H1 (cell line): Measurements from ENCODE around the gene PLXNB2.

Source experiments
- CEBPB ChIP-seq: IDR thresholded peaks from 2 replicates; pipeline ENCODE4 v1.6.1; 2012; ENCODE audit warnings: low read depth, low read length
- CREB1 ChIP-seq: IDR thresholded peaks from 2 replicates; pipeline ENCODE4 v1.6.1; 2012; ENCODE audit warnings: inconsistent platforms
- POLR2A ChIP-seq, 2 experiments: IDR thresholded peaks; 1 replicate in 1 of 2; 2 replicates in 1 of 2; pipeline ENCODE4 v1.6.1; 2011; ENCODE audit warnings: low read depth in 2 of 2, low read length in 2 of 2, mild to moderate bottlenecking in 2 of 2; ENCODE audit errors: control extremely low read depth in 1 of 2
- POLR2AphosphoS5 ChIP-seq: IDR thresholded peaks from 2 replicates; pipeline ENCODE4 v1.6.1; 2011; ENCODE audit warnings: low read depth, low read length
- RAD21 ChIP-seq, 2 experiments: IDR thresholded peaks in 1 of 2; conservative IDR thresholded peaks in 1 of 2; 2 replicates each; pipeline ENCODE4 v1.6.1; 2011; ENCODE audit warnings: low read depth in 2 of 2, low read length in 2 of 2, improper control_type of control experiment in 1 of 2, inconsistent platforms in 1 of 2, mild to moderate bottlenecking in 1 of 2, moderate library complexity in 1 of 2
- RNF2 ChIP-seq: fragments of 200-900, 300-1000 bp; sonication (generic); IDR thresholded peaks from 2 replicates; pipeline ENCODE4 v1.7.1; 2016; ENCODE audit warnings: borderline replicate concordance, low read depth, mild to moderate bottlenecking, antibody characterized with exemption, low read length; ENCODE audit not compliant: poor library complexity, severe bottlenecking; ENCODE audit errors: missing control alignments
- SIN3A ChIP-seq, 2 experiments: IDR thresholded peaks in 1 of 2; conservative IDR thresholded peaks in 1 of 2; 2 replicates each; pipeline ENCODE4 v1.6.1; 2011 to 2012; ENCODE audit warnings: low read length in 2 of 2, improper control_type of control experiment in 1 of 2, low read depth in 1 of 2, mild to moderate bottlenecking in 1 of 2
- SP4 ChIP-seq: IDR thresholded peaks from 2 replicates; pipeline ENCODE4 v1.6.1; 2012; ENCODE audit warnings: low read length, inconsistent platforms
- TF ChIP-seq, protein P1 (sequence below), 3 experiments: IDR thresholded peaks; 1 replicate in 2 of 3; 2 replicates in 1 of 3; pipeline versions ENCODE4 v1.5.1 to v1.6.1; 2011; ENCODE audit warnings: low read length in 3 of 3, mild to moderate bottlenecking in 3 of 3, inconsistent platforms in 2 of 3, low read depth in 1 of 3, moderate library complexity in 1 of 3; ENCODE audit not compliant: insufficient read depth in 1 of 3; ENCODE audit errors: control extremely low read depth in 1 of 3
- TF ChIP-seq, protein P2 (sequence below): fragments of 300-600 bp; sonication (generic); IDR thresholded peaks from 2 replicates; pipeline ENCODE4 v1.7.1; 2012; ENCODE audit warnings: low read length, moderate library complexity, mild to moderate bottlenecking, inconsistent platforms; ENCODE audit not compliant: insufficient replicate concordance

DNA sequence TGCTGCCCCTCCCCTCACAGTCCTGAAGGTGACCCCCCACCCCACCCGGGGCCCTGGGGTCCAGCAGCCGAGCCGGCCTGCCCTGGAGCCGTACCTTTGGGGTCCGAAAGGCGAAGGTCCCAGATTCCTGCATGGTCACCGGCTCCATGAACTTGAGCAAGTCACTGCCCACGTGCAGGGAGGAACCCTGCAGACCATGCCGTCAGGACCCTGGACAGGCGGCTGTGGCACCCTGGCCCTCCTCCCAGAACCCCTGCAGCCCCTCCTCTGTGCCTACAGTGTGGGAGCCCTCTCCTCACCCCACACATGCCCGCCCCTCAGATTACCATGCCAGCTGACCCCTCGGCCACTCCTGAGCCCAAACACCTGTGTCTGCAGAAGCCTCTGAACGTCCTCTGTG lies 23.0 kb downstream of the PLXNB2 start:
- TF ChIP-seq CREB1 (no peak), POLR2AphosphoS5 (no peak; the same call in 1 of the 2 replicates), CEBPB (no peak), SIN3A (conservative IDR thresholded peaks at IDR 0.05 in 1 of 2, IDR thresholded peaks at IDR 0.05 in 1 of 2; ENCODE audit: low read depth in 1 of 2, low read length in 2 of 2) (no peak), SP4 (no peak), RAD21 (IDR thresholded peaks at IDR 0.05 in 1 of 2, conservative IDR thresholded peaks at IDR 0.05 in 1 of 2; ENCODE audit: low read depth in 2 of 2, low read length in 2 of 2) (no peak), POLR2A (IDR thresholded peaks at IDR 0.05; ENCODE audit: control extremely low read depth in 1 of 2, low read depth in 2 of 2, low read length in 2 of 2) (no peak), RNF2 (no peak)
- TF ChIP-seq, protein P1, sequence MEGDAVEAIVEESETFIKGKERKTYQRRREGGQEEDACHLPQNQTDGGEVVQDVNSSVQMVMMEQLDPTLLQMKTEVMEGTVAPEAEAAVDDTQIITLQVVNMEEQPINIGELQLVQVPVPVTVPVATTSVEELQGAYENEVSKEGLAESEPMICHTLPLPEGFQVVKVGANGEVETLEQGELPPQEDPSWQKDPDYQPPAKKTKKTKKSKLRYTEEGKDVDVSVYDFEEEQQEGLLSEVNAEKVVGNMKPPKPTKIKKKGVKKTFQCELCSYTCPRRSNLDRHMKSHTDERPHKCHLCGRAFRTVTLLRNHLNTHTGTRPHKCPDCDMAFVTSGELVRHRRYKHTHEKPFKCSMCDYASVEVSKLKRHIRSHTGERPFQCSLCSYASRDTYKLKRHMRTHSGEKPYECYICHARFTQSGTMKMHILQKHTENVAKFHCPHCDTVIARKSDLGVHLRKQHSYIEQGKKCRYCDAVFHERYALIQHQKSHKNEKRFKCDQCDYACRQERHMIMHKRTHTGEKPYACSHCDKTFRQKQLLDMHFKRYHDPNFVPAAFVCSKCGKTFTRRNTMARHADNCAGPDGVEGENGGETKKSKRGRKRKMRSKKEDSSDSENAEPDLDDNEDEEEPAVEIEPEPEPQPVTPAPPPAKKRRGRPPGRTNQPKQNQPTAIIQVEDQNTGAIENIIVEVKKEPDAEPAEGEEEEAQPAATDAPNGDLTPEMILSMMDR (IDR thresholded peaks at IDR 0.05; ENCODE audit: control extremely low read depth in 1 of 3, insufficient read depth in 1 of 3, low read depth in 1 of 3, low read length in 3 of 3), result no peak
- TF ChIP-seq, protein P2, sequence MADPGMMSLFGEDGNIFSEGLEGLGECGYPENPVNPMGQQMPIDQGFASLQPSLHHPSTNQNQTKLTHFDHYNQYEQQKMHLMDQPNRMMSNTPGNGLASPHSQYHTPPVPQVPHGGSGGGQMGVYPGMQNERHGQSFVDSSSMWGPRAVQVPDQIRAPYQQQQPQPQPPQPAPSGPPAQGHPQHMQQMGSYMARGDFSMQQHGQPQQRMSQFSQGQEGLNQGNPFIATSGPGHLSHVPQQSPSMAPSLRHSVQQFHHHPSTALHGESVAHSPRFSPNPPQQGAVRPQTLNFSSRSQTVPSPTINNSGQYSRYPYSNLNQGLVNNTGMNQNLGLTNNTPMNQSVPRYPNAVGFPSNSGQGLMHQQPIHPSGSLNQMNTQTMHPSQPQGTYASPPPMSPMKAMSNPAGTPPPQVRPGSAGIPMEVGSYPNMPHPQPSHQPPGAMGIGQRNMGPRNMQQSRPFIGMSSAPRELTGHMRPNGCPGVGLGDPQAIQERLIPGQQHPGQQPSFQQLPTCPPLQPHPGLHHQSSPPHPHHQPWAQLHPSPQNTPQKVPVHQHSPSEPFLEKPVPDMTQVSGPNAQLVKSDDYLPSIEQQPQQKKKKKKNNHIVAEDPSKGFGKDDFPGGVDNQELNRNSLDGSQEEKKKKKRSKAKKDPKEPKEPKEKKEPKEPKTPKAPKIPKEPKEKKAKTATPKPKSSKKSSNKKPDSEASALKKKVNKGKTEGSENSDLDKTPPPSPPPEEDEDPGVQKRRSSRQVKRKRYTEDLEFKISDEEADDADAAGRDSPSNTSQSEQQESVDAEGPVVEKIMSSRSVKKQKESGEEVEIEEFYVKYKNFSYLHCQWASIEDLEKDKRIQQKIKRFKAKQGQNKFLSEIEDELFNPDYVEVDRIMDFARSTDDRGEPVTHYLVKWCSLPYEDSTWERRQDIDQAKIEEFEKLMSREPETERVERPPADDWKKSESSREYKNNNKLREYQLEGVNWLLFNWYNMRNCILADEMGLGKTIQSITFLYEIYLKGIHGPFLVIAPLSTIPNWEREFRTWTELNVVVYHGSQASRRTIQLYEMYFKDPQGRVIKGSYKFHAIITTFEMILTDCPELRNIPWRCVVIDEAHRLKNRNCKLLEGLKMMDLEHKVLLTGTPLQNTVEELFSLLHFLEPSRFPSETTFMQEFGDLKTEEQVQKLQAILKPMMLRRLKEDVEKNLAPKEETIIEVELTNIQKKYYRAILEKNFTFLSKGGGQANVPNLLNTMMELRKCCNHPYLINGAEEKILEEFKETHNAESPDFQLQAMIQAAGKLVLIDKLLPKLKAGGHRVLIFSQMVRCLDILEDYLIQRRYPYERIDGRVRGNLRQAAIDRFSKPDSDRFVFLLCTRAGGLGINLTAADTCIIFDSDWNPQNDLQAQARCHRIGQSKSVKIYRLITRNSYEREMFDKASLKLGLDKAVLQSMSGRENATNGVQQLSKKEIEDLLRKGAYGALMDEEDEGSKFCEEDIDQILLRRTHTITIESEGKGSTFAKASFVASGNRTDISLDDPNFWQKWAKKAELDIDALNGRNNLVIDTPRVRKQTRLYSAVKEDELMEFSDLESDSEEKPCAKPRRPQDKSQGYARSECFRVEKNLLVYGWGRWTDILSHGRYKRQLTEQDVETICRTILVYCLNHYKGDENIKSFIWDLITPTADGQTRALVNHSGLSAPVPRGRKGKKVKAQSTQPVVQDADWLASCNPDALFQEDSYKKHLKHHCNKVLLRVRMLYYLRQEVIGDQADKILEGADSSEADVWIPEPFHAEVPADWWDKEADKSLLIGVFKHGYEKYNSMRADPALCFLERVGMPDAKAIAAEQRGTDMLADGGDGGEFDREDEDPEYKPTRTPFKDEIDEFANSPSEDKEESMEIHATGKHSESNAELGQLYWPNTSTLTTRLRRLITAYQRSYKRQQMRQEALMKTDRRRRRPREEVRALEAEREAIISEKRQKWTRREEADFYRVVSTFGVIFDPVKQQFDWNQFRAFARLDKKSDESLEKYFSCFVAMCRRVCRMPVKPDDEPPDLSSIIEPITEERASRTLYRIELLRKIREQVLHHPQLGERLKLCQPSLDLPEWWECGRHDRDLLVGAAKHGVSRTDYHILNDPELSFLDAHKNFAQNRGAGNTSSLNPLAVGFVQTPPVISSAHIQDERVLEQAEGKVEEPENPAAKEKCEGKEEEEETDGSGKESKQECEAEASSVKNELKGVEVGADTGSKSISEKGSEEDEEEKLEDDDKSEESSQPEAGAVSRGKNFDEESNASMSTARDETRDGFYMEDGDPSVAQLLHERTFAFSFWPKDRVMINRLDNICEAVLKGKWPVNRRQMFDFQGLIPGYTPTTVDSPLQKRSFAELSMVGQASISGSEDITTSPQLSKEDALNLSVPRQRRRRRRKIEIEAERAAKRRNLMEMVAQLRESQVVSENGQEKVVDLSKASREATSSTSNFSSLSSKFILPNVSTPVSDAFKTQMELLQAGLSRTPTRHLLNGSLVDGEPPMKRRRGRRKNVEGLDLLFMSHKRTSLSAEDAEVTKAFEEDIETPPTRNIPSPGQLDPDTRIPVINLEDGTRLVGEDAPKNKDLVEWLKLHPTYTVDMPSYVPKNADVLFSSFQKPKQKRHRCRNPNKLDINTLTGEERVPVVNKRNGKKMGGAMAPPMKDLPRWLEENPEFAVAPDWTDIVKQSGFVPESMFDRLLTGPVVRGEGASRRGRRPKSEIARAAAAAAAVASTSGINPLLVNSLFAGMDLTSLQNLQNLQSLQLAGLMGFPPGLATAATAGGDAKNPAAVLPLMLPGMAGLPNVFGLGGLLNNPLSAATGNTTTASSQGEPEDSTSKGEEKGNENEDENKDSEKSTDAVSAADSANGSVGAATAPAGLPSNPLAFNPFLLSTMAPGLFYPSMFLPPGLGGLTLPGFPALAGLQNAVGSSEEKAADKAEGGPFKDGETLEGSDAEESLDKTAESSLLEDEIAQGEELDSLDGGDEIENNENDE, result no peak
